A673 (cell line): Measurements from ENCODE around the gene ZNF428. TPM values are rescaled to one million over a fixed set of nuclear protein-coding genes. Genes with fewer than 3 reads are reported as not detected.

Experiments used
- BruUV-seq: library from RNA; stranded (reverse); fragments of 400-500 nt; replicated peaks from 2 replicates; lab custom pipeline; 2021; lab: Mats Ljungman, UMichigan
- CTCF ChIA-PET: fragments of 300-600 bp; sonication (Branson Sonifier 250); formaldehyde crosslinking; loops from one replicate; lab custom pipeline; 2022; ENCODE audit warnings: antibody characterized with exemption; lab: Charles Lee
- POLR2A ChIA-PET: fragments of 300-600 bp; sonication (Branson Sonifier 250); formaldehyde crosslinking; loops from one replicate; lab custom pipeline; 2022; ENCODE audit warnings: antibody characterized with exemption; ENCODE audit not compliant: low non-redundant PET; lab: Charles Lee
- DNase-seq: peaks from one replicate; pipeline ENCODE4 v3.0.0-alpha.2; 2015; ENCODE audit warnings: low spot score
- H3K27ac ChIP-seq: fragments of 200-600 bp; sonication (generic); 2 replicates; pipeline ENCODE4 v1.5.1; 2016; ENCODE audit warnings: mixed run types, low read depth, mild to moderate bottlenecking, mixed read lengths, antibody characterized with exemption, low read length; ENCODE audit not compliant: poor library complexity, severe bottlenecking
- H3K27me3 ChIP-seq: fragments of 200-600 bp; sonication (generic); replicated peaks from 2 replicates; pipeline ENCODE4 v1.6.1; 2017; ENCODE audit warnings: mixed run types, low read depth, mild to moderate bottlenecking, mixed read lengths, antibody characterized with exemption, low read length; ENCODE audit not compliant: insufficient read depth, poor library complexity
- H3K36me3 ChIP-seq: fragments of 200-600 bp; sonication (generic); 2 replicates; pipeline ENCODE4 v1.6.1; 2016; ENCODE audit warnings: mixed run types, mild to moderate bottlenecking, mixed read lengths, antibody characterized with exemption, low read length; ENCODE audit not compliant: insufficient read depth, poor library complexity, severe bottlenecking
- H3K4me1 ChIP-seq: fragments of 200-600 bp; sonication (generic); 2 replicates; pipeline ENCODE4 v1.6.1; 2017; ENCODE audit warnings: mixed run types, mild to moderate bottlenecking, mixed read lengths, antibody characterized with exemption, low read length; ENCODE audit not compliant: insufficient read depth, poor library complexity, severe bottlenecking
- H3K4me3 ChIP-seq: fragments of 200-600 bp; sonication (generic); 2 replicates; pipeline ENCODE4 v1.5.1; 2016; ENCODE audit warnings: low read depth, mixed run types, mild to moderate bottlenecking, mixed read lengths, low read length; ENCODE audit not compliant: poor library complexity, severe bottlenecking
- H3K9me3 ChIP-seq: fragments of 200-600 bp; sonication (generic); 2 replicates; pipeline ENCODE4 v1.6.1; 2016; ENCODE audit warnings: mixed run types, low read depth, mild to moderate bottlenecking, mixed read lengths, antibody characterized with exemption, low read length; ENCODE audit not compliant: poor library complexity, severe bottlenecking
- CTCF ChIP-seq: fragments of 300-800, 200-600 bp; sonication (generic); conservative IDR thresholded peaks from 2 replicates; pipeline ENCODE4 v1.5.1; 2017; ENCODE audit warnings: low read depth, mild to moderate bottlenecking, antibody characterized with exemption, low read length, moderate library complexity, mixed read lengths
- EZH2 ChIP-seq: fragments of 200-600 bp; sonication (generic); IDR thresholded peaks from 2 replicates; pipeline ENCODE4 v1.6.1; 2017; ENCODE audit warnings: borderline replicate concordance, low read depth, mild to moderate bottlenecking, mixed read lengths, antibody characterized with exemption, low read length; ENCODE audit not compliant: poor library complexity, severe bottlenecking
- intact Hi-C: fragments of 100-400 bp; cut with micrococcal nuclease; formaldehyde crosslinking; loops from one replicate; pipeline ENCODE4 v1.10.0; 2022; ENCODE audit not compliant: unreplicated experiment
- total RNA-seq: library from RNA; stranded (reverse); gene quantifications from 2 replicates; pipeline ENCODE4 v1.2.3, GENCODE V29; 2021

Gene ZNF428
- total RNA-seq, 1 experiment from 2014 or later = 65.7 TPM

DNA sequence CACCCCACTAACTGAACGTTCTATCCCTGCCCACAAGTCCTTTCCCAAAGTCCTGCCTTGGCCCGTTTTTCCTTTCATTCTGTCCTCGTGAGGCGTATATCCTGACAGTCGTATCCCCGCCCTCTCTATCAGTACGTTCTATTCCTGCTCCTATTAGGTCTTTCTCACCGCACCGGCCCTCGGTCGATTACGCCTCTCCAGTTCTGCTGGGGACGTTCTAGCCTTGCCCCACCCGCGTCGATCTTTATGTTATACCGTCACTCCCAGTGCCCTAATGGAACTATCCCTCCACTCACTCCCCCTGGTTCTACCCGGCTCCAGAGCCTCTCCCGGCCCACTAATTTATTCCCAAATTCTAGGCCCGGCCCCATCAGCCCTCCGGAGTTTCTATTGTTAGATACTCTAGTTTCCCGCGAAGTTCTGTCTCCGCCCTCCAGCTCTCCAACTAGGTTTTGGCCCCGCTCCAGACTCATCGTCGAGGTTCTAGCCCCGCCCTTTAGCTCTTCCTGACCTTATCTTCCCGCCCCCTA, 48.5 kb upstream of the ZNF428 start:
- no peaks in the 10 kb centered on the region for H3K36me3 ChIP-seq
- no peak for TF ChIP-seq EZH2
- TF ChIP-seq CTCF = no peak
- CTCF ChIA-PET = interaction anchor here (0.5 to 1.1 kb wide), 4 partner anchors 70 to 142 kb away, joined by 3 to 5 read pairs (median 3); no protein-coding TSS in a partner anchor
- DNase-seq = no peak
- intact Hi-C loops = loop anchor here (10.0 kb wide), 1 partner anchor 133 kb away; the partner anchor contains the start of gene ZNF575
- H3K9me3 ChIP-seq = no peaks in the 10 kb centered on the region
- POLR2A ChIA-PET = interaction anchor here (0.6 to 1.0 kb wide), 3 partner anchors 23 to 268 kb away, joined by 3 to 4 read pairs (median 3); no protein-coding TSS in a partner anchor
- no peaks in the 10 kb centered on the region for H3K27me3 ChIP-seq
- no TSS peak for BruUV-seq
- peaks cover 15% of the 10 kb centered on the region for H3K4me1 ChIP-seq
- H3K4me3 ChIP-seq = peak overlapping the region; percentile 54
- peak overlapping the region; percentile 83 for H3K27ac ChIP-seq

DNA sequence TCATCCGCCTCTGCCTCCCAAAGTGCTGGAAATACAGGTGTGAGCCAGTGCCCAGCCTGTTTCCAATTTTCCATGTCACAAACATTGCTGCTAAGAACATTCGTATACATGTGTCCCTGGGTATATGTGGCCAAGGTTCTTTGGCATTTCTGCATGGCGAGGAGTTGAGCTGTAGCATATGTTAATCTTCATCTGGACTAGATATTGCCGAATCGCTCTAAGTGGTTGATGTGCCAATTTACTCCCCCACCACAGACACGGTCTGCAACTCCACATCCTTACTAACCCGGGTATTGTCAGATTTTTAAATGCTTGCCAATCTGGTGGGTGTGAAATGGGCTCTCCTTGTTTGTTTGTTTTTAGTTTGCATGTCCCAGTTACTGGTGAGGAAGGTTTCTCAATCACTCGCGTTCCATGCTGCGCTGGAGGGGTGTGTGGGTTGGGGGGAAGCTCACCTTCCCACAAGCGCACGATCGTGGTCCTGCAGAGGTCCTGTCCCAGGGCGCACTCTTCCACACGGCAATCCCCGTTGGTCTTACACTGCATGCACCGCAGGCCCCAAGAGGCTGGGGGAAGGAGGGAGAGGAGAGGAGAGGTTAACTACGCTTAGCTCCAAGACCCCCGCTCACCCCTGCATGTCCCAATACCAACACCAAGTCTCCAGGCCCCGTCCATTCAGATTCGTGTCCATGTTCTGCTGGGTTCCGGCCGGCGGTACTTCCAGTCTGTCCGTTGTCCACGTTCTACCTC, 47.9 kb upstream of the ZNF428 start:
- peaks cover 15% of the 10 kb centered on the region for H3K4me1 ChIP-seq
- H3K36me3 ChIP-seq = no peaks in the 10 kb centered on the region
- H3K9me3 ChIP-seq = no peaks in the 10 kb centered on the region
- BruUV-seq = TSS peak; percentile 58
- no peak for DNase-seq
- ChIA-PET CTCF (interaction anchor here (0.5 kb wide), 1 partner anchor 71 kb away, joined by 3 read pairs; no protein-coding TSS in a partner anchor), POLR2A (no interaction called here)
- TF ChIP-seq CTCF = no peak
- H3K4me3 ChIP-seq = peak overlapping the region; percentile 54
- no peaks in the 10 kb centered on the region for H3K27me3 ChIP-seq
- intact Hi-C loops = loop anchor here (10.0 kb wide), 1 partner anchor 132 kb away; the partner anchor contains the start of gene ZNF575
- H3K27ac ChIP-seq = peak overlapping the region; percentile 83

- Histone ChIP-seq H3K27ac (no peak overlapping the region), H3K4me1 (peaks cover 6% of the 10 kb centered on the region), H3K9me3 (no peaks in the 10 kb centered on the region), H3K27me3 (no peaks in the 10 kb centered on the region), H3K4me3 (no peak overlapping the region), H3K36me3 (peaks cover 9% of the 10 kb centered on the region)
- intact Hi-C loops = loop anchor here (10.0 kb wide), 1 partner anchor 129 kb away; the partner anchor contains the start of gene ZNF575
- BruUV-seq = no TSS peak
- ChIA-PET CTCF (no interaction called here), POLR2A (interaction anchor here (0.6 kb wide), 1 partner anchor 1723 kb away, joined by 12 read pairs; no protein-coding TSS in a partner anchor)
- no peak for DNase-seq
- no peak for TF ChIP-seq EZH2
Observed at GRCh38 chr19:43664018-43664417, 44.6 kb upstream of the ZNF428 start.
